SK-N-SH treated with all-trans-retinoic acid at 6 μM for 48 hours (cell line): Measurements from ENCODE around the gene UNKL.

Source experiments
- ATAC-seq: fragments of 200-7000 bp; cut with Tn5 transposase; 3 replicates; pipeline ENCODE4 v1.9.1; 2020; ENCODE audit warnings: mild to moderate bottlenecking, moderate library complexity
- ARNTL ChIP-seq: fragments of 450-650 bp; formaldehyde crosslinking; IDR thresholded peaks from 2 replicates; pipeline ENCODE4 v1.5.0; 2020; ENCODE audit warnings: low read depth, mild to moderate bottlenecking, moderate library complexity, borderline replicate concordance
- BACH2 ChIP-seq: fragments of 250-450 bp; sonication (Bioruptor Pico); IDR thresholded peaks from 2 replicates; pipeline ENCODE4 v1.9.0; 2021; ENCODE audit warnings: mild to moderate bottlenecking, borderline replicate concordance
- CSDC2 ChIP-seq: fragments of 250-450 bp; sonication (Bioruptor Pico); IDR thresholded peaks from 2 replicates; pipeline ENCODE4 v1.5.0; 2020; ENCODE audit warnings: mild to moderate bottlenecking, moderate library complexity
- ESRRG ChIP-seq: fragments of 250-450 bp; sonication (Bioruptor Pico); IDR thresholded peaks from 2 replicates; pipeline ENCODE4 v1.6.1; 2021; ENCODE audit warnings: mild to moderate bottlenecking
- GLIS3 ChIP-seq: fragments of 250-450 bp; sonication (Bioruptor Pico); IDR thresholded peaks from 2 replicates; pipeline ENCODE4 v1.5.0; 2020; ENCODE audit warnings: mild to moderate bottlenecking, moderate library complexity
- ISL1 ChIP-seq: fragments of 250-450 bp; sonication (Bioruptor Pico); IDR thresholded peaks from 2 replicates; pipeline ENCODE4 v2.1.2; 2022; ENCODE audit warnings: mild to moderate bottlenecking, moderate library complexity
- OSR1 ChIP-seq: fragments of 250-450 bp; sonication (Bioruptor Pico); IDR thresholded peaks from 2 replicates; pipeline ENCODE4 v1.8.0; 2022; ENCODE audit warnings: moderate library complexity, mild to moderate bottlenecking, inconsistent platforms
- PPARA ChIP-seq: fragments of 250-450 bp; sonication (Bioruptor Pico); IDR thresholded peaks from 2 replicates; pipeline ENCODE4 v1.5.0; 2020; ENCODE audit warnings: mild to moderate bottlenecking, borderline replicate concordance
- SNAI2 ChIP-seq: fragments of 250-450 bp; sonication (Bioruptor Pico); IDR thresholded peaks from 2 replicates; pipeline ENCODE4 v1.5.0; 2020; ENCODE audit warnings: mild to moderate bottlenecking, moderate library complexity
- TOX ChIP-seq: fragments of 250-450 bp; sonication (Bioruptor Pico); IDR thresholded peaks from 2 replicates; pipeline ENCODE4 v1.8.0; 2021; ENCODE audit warnings: mild to moderate bottlenecking, moderate library complexity, borderline replicate concordance
- ZC3H10 ChIP-seq: fragments of 250-450 bp; sonication (Bioruptor Pico); IDR thresholded peaks from 2 replicates; pipeline ENCODE4 v1.5.1; 2021; ENCODE audit warnings: mild to moderate bottlenecking, moderate library complexity
- ZFP3 ChIP-seq: fragments of 250-450 bp; sonication (Bioruptor Pico); IDR thresholded peaks from 2 replicates; pipeline ENCODE4 v1.5.0; 2020; ENCODE audit warnings: mild to moderate bottlenecking, moderate library complexity
- ZFP30 ChIP-seq: fragments of 450-650 bp; formaldehyde crosslinking; IDR thresholded peaks from 2 replicates; pipeline ENCODE4 v1.5.0; 2022; ENCODE audit warnings: mild to moderate bottlenecking, moderate library complexity
- ZNF565 ChIP-seq: fragments of 450-650 bp; formaldehyde crosslinking; conservative IDR thresholded peaks from 2 replicates; pipeline ENCODE4 v1.5.0; 2020; ENCODE audit warnings: low read depth, mild to moderate bottlenecking, moderate library complexity
- ZNF70 ChIP-seq: fragments of 450-650 bp; formaldehyde crosslinking; IDR thresholded peaks from 2 replicates; pipeline ENCODE4 v1.5.0; 2020; ENCODE audit warnings: mild to moderate bottlenecking, moderate library complexity
- ZNF8 ChIP-seq: fragments of 450-650 bp; formaldehyde crosslinking; IDR thresholded peaks from 2 replicates; pipeline ENCODE4 v1.5.0; 2020; ENCODE audit warnings: mild to moderate bottlenecking, moderate library complexity
- TF ChIP-seq, protein P1 (sequence below): fragments of 250-450 bp; sonication (Bioruptor Pico); IDR thresholded peaks from 2 replicates; pipeline ENCODE4 v1.5.0; 2020; ENCODE audit warnings: mild to moderate bottlenecking, moderate library complexity
- TF ChIP-seq, protein P2 (sequence below): fragments of 250-450 bp; sonication (Bioruptor Pico); IDR thresholded peaks from 2 replicates; pipeline ENCODE4 v1.5.1; 2021; ENCODE audit warnings: mild to moderate bottlenecking, moderate library complexity
- TF ChIP-seq, protein P3 (sequence below): fragments of 250-450 bp; sonication (Bioruptor Pico); IDR thresholded peaks from 2 replicates; pipeline ENCODE4 v1.8.0; 2021; ENCODE audit warnings: low read depth, mild to moderate bottlenecking, moderate library complexity, borderline replicate concordance
- TF ChIP-seq, protein P4 (sequence below): fragments of 250-450 bp; sonication (Bioruptor Pico); IDR thresholded peaks from 2 replicates; pipeline ENCODE4 v1.5.1; 2020; ENCODE audit warnings: low read depth, mild to moderate bottlenecking, moderate library complexity
- TF ChIP-seq, protein P5 (sequence below): fragments of 250-450 bp; sonication (Bioruptor Pico); IDR thresholded peaks from 2 replicates; pipeline ENCODE4 v1.8.0; 2020; ENCODE audit warnings: mild to moderate bottlenecking, moderate library complexity, borderline replicate concordance

The UNKL gene

DNA sequence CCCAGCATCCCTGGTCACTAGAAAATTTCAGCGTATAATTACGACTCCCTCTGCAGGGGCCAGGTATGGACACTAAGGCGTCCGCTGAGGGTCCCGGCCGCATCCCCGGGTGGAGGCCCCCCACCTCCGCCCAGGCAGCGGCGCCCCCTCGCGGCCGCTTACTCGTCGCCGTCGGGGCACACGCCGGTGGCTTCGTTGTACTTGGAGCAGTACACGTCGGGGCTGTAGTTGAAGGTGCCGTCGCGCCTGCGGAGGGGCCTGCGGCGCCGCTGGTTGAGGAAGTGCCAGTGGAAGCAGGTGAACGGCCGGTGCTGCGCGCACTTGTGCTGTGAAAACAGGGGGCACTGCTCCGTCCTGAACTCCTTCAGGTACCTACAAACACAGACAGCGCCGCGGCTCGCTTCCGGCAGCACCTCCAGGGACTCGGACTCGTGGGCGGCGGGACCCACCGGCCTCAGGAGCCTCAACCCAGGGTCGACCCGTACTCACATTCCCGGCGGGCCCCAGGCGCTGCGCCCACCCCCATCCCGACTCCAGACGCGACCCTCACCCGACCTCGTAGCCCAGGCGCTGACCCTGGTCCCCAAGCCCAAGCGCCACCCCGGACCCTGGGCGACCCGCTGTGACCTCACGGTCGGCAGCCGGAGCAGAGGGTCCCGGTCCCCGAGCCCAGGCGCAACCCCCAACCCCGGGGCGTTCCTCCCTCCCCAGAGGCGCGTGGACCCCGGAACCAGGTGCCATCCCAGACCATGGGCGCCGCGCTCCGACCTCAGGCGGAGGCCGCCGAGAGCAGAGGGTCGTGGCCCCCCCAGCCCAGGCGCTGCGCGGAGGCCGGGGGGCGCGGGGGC, 596 bp downstream of the UNKL start:
- peak; percentile 75 for ATAC-seq
- TF ChIP-seq CSDC2: no peak
- TF ChIP-seq ZFP30 (CRISPR knock-in tag): no peak
- TF ChIP-seq ZNF565: no peak
- no peak for TF ChIP-seq ZNF8
- no peak for TF ChIP-seq ISL1 (CRISPR knock-in tag)
- no peak for TF ChIP-seq TOX (CRISPR knock-in tag)
- no peak for TF ChIP-seq OSR1 (CRISPR knock-in tag)
- TF ChIP-seq, protein P1, sequence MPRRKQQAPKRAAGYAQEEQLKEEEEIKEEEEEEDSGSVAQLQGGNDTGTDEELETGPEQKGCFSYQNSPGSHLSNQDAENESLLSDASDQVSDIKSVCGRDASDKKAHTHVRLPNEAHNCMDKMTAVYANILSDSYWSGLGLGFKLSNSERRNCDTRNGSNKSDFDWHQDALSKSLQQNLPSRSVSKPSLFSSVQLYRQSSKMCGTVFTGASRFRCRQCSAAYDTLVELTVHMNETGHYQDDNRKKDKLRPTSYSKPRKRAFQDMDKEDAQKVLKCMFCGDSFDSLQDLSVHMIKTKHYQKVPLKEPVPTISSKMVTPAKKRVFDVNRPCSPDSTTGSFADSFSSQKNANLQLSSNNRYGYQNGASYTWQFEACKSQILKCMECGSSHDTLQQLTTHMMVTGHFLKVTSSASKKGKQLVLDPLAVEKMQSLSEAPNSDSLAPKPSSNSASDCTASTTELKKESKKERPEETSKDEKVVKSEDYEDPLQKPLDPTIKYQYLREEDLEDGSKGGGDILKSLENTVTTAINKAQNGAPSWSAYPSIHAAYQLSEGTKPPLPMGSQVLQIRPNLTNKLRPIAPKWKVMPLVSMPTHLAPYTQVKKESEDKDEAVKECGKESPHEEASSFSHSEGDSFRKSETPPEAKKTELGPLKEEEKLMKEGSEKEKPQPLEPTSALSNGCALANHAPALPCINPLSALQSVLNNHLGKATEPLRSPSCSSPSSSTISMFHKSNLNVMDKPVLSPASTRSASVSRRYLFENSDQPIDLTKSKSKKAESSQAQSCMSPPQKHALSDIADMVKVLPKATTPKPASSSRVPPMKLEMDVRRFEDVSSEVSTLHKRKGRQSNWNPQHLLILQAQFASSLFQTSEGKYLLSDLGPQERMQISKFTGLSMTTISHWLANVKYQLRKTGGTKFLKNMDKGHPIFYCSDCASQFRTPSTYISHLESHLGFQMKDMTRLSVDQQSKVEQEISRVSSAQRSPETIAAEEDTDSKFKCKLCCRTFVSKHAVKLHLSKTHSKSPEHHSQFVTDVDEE (CRISPR knock-in tag): no peak
- TF ChIP-seq ARNTL (CRISPR knock-in tag): no peak
- TF ChIP-seq PPARA (CRISPR knock-in tag): no peak
- TF ChIP-seq, protein P2, sequence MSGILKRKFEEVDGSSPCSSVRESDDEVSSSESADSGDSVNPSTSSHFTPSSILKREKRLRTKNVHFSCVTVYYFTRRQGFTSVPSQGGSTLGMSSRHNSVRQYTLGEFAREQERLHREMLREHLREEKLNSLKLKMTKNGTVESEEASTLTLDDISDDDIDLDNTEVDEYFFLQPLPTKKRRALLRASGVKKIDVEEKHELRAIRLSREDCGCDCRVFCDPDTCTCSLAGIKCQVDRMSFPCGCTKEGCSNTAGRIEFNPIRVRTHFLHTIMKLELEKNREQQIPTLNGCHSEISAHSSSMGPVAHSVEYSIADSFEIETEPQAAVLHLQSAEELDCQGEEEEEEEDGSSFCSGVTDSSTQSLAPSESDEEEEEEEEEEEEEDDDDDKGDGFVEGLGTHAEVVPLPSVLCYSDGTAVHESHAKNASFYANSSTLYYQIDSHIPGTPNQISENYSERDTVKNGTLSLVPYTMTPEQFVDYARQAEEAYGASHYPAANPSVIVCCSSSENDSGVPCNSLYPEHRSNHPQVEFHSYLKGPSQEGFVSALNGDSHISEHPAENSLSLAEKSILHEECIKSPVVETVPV (CRISPR knock-in tag): no peak
- TF ChIP-seq, protein P3, sequence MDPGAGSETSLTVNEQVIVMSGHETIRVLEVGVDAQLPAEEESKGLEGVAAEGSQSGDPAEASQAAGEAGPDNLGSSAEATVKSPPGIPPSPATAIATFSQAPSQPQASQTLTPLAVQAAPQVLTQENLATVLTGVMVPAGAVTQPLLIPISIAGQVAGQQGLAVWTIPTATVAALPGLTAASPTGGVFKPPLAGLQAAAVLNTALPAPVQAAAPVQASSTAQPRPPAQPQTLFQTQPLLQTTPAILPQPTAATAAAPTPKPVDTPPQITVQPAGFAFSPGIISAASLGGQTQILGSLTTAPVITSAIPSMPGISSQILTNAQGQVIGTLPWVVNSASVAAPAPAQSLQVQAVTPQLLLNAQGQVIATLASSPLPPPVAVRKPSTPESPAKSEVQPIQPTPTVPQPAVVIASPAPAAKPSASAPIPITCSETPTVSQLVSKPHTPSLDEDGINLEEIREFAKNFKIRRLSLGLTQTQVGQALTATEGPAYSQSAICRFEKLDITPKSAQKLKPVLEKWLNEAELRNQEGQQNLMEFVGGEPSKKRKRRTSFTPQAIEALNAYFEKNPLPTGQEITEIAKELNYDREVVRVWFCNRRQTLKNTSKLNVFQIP (CRISPR knock-in tag): no peak
- no peak for TF ChIP-seq ZNF70
- no peak for TF ChIP-seq GLIS3 (CRISPR knock-in tag)
- no peak for TF ChIP-seq ZFP3 (CRISPR knock-in tag)
- TF ChIP-seq, protein P4, sequence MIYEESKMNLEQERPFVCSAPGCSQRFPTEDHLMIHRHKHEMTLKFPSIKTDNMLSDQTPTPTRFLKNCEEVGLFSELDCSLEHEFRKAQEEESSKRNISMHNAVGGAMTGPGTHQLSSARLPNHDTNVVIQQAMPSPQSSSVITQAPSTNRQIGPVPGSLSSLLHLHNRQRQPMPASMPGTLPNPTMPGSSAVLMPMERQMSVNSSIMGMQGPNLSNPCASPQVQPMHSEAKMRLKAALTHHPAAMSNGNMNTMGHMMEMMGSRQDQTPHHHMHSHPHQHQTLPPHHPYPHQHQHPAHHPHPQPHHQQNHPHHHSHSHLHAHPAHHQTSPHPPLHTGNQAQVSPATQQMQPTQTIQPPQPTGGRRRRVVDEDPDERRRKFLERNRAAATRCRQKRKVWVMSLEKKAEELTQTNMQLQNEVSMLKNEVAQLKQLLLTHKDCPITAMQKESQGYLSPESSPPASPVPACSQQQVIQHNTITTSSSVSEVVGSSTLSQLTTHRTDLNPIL (CRISPR knock-in tag): no peak
- TF ChIP-seq ZC3H10 (CRISPR knock-in tag): no peak
- TF ChIP-seq SNAI2: no peak

DNA sequence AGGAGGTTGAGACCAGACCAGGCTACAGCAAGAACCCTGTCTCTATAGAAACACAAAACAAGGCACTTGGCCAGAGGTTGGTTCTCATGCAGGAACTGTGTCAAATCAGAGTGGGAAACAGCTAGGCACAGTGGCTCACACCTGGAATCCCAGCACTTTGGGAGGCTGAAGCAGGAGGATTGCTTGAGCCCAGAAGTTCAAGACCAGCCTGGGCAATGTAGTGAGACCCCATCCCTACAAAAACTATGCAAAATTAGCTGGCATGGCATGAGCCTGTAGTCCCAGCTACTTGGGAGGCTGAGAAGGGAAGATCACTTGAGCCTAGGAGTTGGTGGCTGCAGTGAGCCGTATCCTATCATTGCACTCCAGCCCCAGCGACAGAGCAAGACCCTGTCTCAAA, 1.7 kb downstream of the UNKL start:
- ATAC-seq: no peak

More for the DNA sequence above, 1.7 kb downstream of the UNKL start:
- TF ChIP-seq ESRRG (CRISPR knock-in tag) (no peak), BACH2 (CRISPR knock-in tag) (no peak), ZFP30 (CRISPR knock-in tag) (no peak), ZFP3 (CRISPR knock-in tag) (no peak), ZNF565 (no peak), SNAI2 (no peak), ISL1 (CRISPR knock-in tag) (no peak), CSDC2 (no peak), ZNF8 (no peak), ZNF70 (no peak), ZC3H10 (CRISPR knock-in tag) (no peak), OSR1 (CRISPR knock-in tag) (no peak)
- TF ChIP-seq, protein P3 (CRISPR knock-in tag): no peak
- TF ChIP-seq, protein P1 (CRISPR knock-in tag): no peak
- TF ChIP-seq, protein P5, sequence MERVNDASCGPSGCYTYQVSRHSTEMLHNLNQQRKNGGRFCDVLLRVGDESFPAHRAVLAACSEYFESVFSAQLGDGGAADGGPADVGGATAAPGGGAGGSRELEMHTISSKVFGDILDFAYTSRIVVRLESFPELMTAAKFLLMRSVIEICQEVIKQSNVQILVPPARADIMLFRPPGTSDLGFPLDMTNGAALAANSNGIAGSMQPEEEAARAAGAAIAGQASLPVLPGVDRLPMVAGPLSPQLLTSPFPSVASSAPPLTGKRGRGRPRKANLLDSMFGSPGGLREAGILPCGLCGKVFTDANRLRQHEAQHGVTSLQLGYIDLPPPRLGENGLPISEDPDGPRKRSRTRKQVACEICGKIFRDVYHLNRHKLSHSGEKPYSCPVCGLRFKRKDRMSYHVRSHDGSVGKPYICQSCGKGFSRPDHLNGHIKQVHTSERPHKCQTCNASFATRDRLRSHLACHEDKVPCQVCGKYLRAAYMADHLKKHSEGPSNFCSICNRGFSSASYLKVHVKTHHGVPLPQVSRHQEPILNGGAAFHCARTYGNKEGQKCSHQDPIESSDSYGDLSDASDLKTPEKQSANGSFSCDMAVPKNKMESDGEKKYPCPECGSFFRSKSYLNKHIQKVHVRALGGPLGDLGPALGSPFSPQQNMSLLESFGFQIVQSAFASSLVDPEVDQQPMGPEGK (CRISPR knock-in tag): no peak
